GM23338 (cell line): Measurements from ENCODE around the gene URM1. TPM values are rescaled to one million over a fixed set of nuclear protein-coding genes. Genes with fewer than 3 reads are reported as not detected.

Experiments
- ATAC-seq: fragments of 200-7000 bp; cut with Tn5 transposase; 3 replicates; pipeline ENCODE4 v1.9.1; 2020
- DNase-seq: peaks from one replicate; pipeline ENCODE4 v3.0.0-alpha.2; 2015; ENCODE audit warnings: low spot score
- H2AFZ ChIP-seq: fragments of 200-600 bp; sonication (generic); 2 replicates; pipeline ENCODE4 v1.8.0; 2016; ENCODE audit warnings: antibody characterized with exemption, mild to moderate bottlenecking, moderate library complexity
- H3F3A ChIP-seq: fragments of 200-600 bp; sonication (generic); replicated peaks from 2 replicates; pipeline ENCODE4 v1.8.0; 2017; ENCODE audit warnings: antibody characterized with exemption, mixed run types, low read depth
- H3K27ac ChIP-seq: fragments of 200-600 bp; sonication (generic); 2 replicates; pipeline ENCODE4 v1.6.1; 2016; ENCODE audit warnings: low read depth
- H3K27me3 ChIP-seq: fragments of 200-600 bp; sonication (generic); 2 replicates; pipeline ENCODE4 v1.8.0; 2016; ENCODE audit warnings: mild to moderate bottlenecking, mixed run types, moderate library complexity; ENCODE audit not compliant: insufficient read depth
- H3K36me3 ChIP-seq: fragments of 200-600 bp; sonication (generic); 2 replicates; pipeline ENCODE4 v1.8.0; 2016; ENCODE audit warnings: mild to moderate bottlenecking; ENCODE audit not compliant: insufficient read depth
- H3K4me1 ChIP-seq: fragments of 200-600 bp; sonication (generic); 2 replicates; pipeline ENCODE4 v1.8.0; 2016; ENCODE audit warnings: mild to moderate bottlenecking, moderate library complexity; ENCODE audit not compliant: insufficient read depth
- H3K4me2 ChIP-seq: fragments of 200-600 bp; sonication (generic); 2 replicates; pipeline ENCODE4 v1.7.1; 2017; ENCODE audit warnings: mixed run types
- H3K4me3 ChIP-seq: fragments of 200-600 bp; sonication (generic); 2 replicates; pipeline ENCODE4 v1.6.1; 2016; ENCODE audit warnings: mixed run types
- H3K79me2 ChIP-seq: fragments of 200-600 bp; sonication (generic); replicated peaks from 2 replicates; pipeline ENCODE4 v1.8.0; 2017; ENCODE audit warnings: mild to moderate bottlenecking; ENCODE audit not compliant: insufficient read depth
- H3K9me2 ChIP-seq: fragments of 200-600 bp; sonication (generic); 2 replicates; pipeline ENCODE4 v1.8.0; 2017; ENCODE audit not compliant: insufficient read depth
- H4K20me1 ChIP-seq: fragments of 200-600 bp; sonication (generic); replicated peaks from 2 replicates; pipeline ENCODE4 v1.8.0; 2017; ENCODE audit warnings: mild to moderate bottlenecking; ENCODE audit not compliant: insufficient read depth
- H3K27ac Mint-ChIP-seq: 2 replicates; pipeline ENCODE4 v1.8.0; 2020; ENCODE audit warnings: inconsistent platforms, mild to moderate bottlenecking, moderate library complexity, mixed read lengths
- H3K27me3 Mint-ChIP-seq: 3 replicates; pipeline ENCODE4 v1.8.0; 2022; ENCODE audit warnings: low read depth, mild to moderate bottlenecking, moderate library complexity, mixed read lengths, inconsistent platforms; ENCODE audit not compliant: insufficient read depth, poor library complexity
- H3K36me3 Mint-ChIP-seq: 3 replicates; pipeline ENCODE4 v1.8.0; 2021; ENCODE audit warnings: low read depth, mild to moderate bottlenecking, inconsistent platforms, moderate library complexity, mixed read lengths
- H3K4me1 Mint-ChIP-seq: 3 replicates; pipeline ENCODE4 v1.8.0; 2020; ENCODE audit warnings: mild to moderate bottlenecking, inconsistent platforms, mixed read lengths
- H3K4me3 Mint-ChIP-seq: 3 replicates; pipeline ENCODE4 v1.8.0; 2021; ENCODE audit warnings: moderate library complexity, mild to moderate bottlenecking, inconsistent platforms, mixed read lengths
- H3K9me3 Mint-ChIP-seq: 3 replicates; pipeline ENCODE4 v1.8.0; 2020; ENCODE audit warnings: moderate library complexity, mild to moderate bottlenecking, inconsistent platforms, mixed read lengths
- EZH2 ChIP-seq: fragments of 200-600 bp; sonication (generic); IDR thresholded peaks from one replicate; pipeline ENCODE4 v1.8.0; 2017; ENCODE audit warnings: antibody characterized with exemption, mild to moderate bottlenecking, low read depth; ENCODE audit not compliant: unreplicated experiment
- EZH2phosphoT487 ChIP-seq: fragments of 200-600 bp; sonication (generic); IDR thresholded peaks from one replicate; pipeline ENCODE4 v1.8.1; 2018; ENCODE audit warnings: antibody characterized with exemption; ENCODE audit not compliant: unreplicated experiment
- JUNB ChIP-seq: IDR thresholded peaks from one replicate; pipeline ENCODE4 v1.6.1; 2016; ENCODE audit warnings: antibody characterized with exemption; ENCODE audit not compliant: unreplicated experiment
- POLR2AphosphoS5 ChIP-seq: IDR thresholded peaks from 2 replicates; pipeline ENCODE4 v1.6.1; 2016; ENCODE audit warnings: antibody characterized with exemption, low read depth
- REST ChIP-seq: IDR thresholded peaks from one replicate; pipeline ENCODE4 v1.6.1; 2018; ENCODE audit warnings: antibody characterized with exemption; ENCODE audit not compliant: unreplicated experiment
- STAT1 ChIP-seq: IDR thresholded peaks from one replicate; pipeline ENCODE4 v1.6.1; 2016; ENCODE audit warnings: antibody characterized with exemption; ENCODE audit not compliant: unreplicated experiment
- ZNF114 ChIP-seq: fragments of 250-450 bp; sonication (Bioruptor Pico); IDR thresholded peaks from 2 replicates; pipeline ENCODE4 v1.5.0; 2020; ENCODE audit warnings: mild to moderate bottlenecking, moderate library complexity
- ZNF331 ChIP-seq: fragments of 250-450 bp; sonication (Bioruptor Pico); IDR thresholded peaks from 2 replicates; pipeline ENCODE4 v1.5.0; 2020; ENCODE audit warnings: low read depth, mild to moderate bottlenecking, moderate library complexity
- polyA plus RNA-seq: library from polyadenylated mRNA; unstranded; fragments of >200 nt; fragmentation: Nextera tagmentation; extraction: Ambion mirVana; gene quantifications from 2 replicates; pipeline ENCODE4 v1.2.1, GENCODE V29; 2016
- total RNA-seq: library from RNA; depleted of rRNA; stranded (reverse); fragments of >200 nt; shearing (Covaris generic); gene quantifications from 2 replicates; pipeline ENCODE4 v1.2.3, GENCODE V29; 2014
- TF ChIP-seq, protein P1 (sequence below): IDR thresholded peaks from 2 replicates; pipeline ENCODE4 v1.6.1; 2016; ENCODE audit warnings: antibody characterized with exemption
- TF ChIP-seq, protein P2 (sequence below), 2 experiments: fragments of 200-600 bp in 1 of 2; sonication (generic) in 1 of 2; conservative IDR thresholded peaks; 2 replicates each; pipeline versions ENCODE4 v1.5.1 to v1.6.1; 2016 to 2017; ENCODE audit warnings: antibody characterized with exemption in 2 of 2, low read depth in 2 of 2, mild to moderate bottlenecking in 2 of 2, moderate library complexity in 1 of 2
- TF ChIP-seq, protein P3 (sequence below): fragments of 250-450 bp; sonication (Bioruptor Pico); IDR thresholded peaks from 2 replicates; pipeline ENCODE4 v1.5.0; 2020; ENCODE audit warnings: mild to moderate bottlenecking, moderate library complexity

URM1 gene
- total and polyA plus RNA-seq, 2 experiments from 2014 or later, result 28.6 to 47.8 TPM

GRCh38 chr9:128391956-128392301 is 20.8 kb downstream of the URM1 start (continued):
- TF ChIP-seq REST, result no peak
- TF ChIP-seq STAT1, result no peak

DNA sequence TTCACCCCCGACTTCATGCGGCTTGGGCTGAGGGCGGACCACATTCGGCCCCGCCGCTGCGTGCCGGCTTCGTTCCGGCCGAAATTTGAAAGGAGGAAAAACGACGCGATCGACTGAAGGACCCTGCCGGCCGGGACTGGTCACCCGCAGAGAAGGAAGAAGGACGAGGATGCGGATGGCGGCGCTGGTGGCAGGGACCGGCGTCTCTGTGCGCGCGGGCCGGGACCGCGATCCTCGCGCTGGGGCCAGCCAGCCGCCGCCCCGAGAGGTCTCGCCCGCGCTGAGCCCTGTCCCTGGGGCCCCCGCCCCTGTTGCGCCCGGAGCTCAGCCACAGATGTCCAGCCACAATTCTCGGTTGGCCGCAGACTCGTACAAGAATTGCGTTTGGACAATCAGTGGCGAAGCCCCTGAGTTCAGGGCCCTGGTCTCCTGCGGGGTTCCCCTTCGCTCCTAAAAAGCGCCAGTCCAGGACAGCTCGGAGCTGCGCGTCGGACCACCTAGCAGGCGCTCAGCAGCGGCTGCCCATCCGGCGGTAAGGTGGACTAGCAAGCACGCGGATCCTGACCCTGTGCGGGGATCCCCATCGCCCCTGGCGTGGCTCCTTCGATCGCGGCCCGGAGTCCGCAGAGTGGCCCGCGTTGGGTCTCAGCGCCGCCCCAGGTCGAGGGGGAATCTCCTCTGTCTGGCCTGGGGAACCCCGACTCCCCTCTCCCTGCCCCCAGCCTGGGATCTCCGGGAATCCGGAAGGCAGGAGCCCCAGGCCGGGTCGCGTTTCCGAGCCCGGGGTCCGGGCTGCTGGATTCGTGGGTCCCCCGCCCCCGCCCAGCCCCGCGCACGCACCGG is 21.3 kb downstream of the URM1 start:
- Mint-ChIP-seq H3K27ac (no peak overlapping the region), H3K36me3 (peaks cover 14% of the 10 kb centered on the region), H3K4me3 (peak overlapping the region; percentile 74), H3K9me3 (no peaks in the 10 kb centered on the region), H3K27me3 (peaks cover 93% of the 10 kb centered on the region), H3K4me1 (peaks cover 58% of the 10 kb centered on the region)
- H3K4me3 ChIP-seq, result peak overlapping the region; percentile 64
- ATAC-seq, result peak; percentile 9
- peaks cover 37% of the 10 kb centered on the region for H4K20me1 ChIP-seq
- peaks cover 39% of the 10 kb centered on the region for H3F3A ChIP-seq
- H3K27me3 ChIP-seq, result peaks cover 100% of the 10 kb centered on the region
- H3K4me1 ChIP-seq, result peaks cover 64% of the 10 kb centered on the region
- no peak overlapping the region for H2AFZ ChIP-seq
- H3K36me3 ChIP-seq, result peaks cover 8% of the 10 kb centered on the region; the same call in 1 of the 2 replicates
- peak overlapping the region; percentile 91 for H3K4me2 ChIP-seq
- H3K27ac ChIP-seq, result no peak overlapping the region
- H3K79me2 ChIP-seq, result no peaks in the 10 kb centered on the region
- DNase-seq, result peak; percentile 66
- H3K9me2 ChIP-seq, result no peaks in the 10 kb centered on the region
- TF ChIP-seq, protein P1, sequence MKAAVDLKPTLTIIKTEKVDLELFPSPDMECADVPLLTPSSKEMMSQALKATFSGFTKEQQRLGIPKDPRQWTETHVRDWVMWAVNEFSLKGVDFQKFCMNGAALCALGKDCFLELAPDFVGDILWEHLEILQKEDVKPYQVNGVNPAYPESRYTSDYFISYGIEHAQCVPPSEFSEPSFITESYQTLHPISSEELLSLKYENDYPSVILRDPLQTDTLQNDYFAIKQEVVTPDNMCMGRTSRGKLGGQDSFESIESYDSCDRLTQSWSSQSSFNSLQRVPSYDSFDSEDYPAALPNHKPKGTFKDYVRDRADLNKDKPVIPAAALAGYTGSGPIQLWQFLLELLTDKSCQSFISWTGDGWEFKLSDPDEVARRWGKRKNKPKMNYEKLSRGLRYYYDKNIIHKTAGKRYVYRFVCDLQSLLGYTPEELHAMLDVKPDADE, result no peak
- TF ChIP-seq, protein P2, sequence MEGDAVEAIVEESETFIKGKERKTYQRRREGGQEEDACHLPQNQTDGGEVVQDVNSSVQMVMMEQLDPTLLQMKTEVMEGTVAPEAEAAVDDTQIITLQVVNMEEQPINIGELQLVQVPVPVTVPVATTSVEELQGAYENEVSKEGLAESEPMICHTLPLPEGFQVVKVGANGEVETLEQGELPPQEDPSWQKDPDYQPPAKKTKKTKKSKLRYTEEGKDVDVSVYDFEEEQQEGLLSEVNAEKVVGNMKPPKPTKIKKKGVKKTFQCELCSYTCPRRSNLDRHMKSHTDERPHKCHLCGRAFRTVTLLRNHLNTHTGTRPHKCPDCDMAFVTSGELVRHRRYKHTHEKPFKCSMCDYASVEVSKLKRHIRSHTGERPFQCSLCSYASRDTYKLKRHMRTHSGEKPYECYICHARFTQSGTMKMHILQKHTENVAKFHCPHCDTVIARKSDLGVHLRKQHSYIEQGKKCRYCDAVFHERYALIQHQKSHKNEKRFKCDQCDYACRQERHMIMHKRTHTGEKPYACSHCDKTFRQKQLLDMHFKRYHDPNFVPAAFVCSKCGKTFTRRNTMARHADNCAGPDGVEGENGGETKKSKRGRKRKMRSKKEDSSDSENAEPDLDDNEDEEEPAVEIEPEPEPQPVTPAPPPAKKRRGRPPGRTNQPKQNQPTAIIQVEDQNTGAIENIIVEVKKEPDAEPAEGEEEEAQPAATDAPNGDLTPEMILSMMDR (conservative IDR thresholded peaks at IDR 0.05; ENCODE audit: low read depth in 2 of 2), result no peak
- TF ChIP-seq STAT1, result no peak
- TF ChIP-seq ZNF331, result no peak
- no peak for TF ChIP-seq POLR2AphosphoS5
- peak; percentile 12 for TF ChIP-seq EZH2phosphoT487
- TF ChIP-seq JUNB, result no peak
- TF ChIP-seq ZNF114 (CRISPR knock-in tag), result no peak
- TF ChIP-seq EZH2, result peak; percentile 73
- TF ChIP-seq, protein P3, sequence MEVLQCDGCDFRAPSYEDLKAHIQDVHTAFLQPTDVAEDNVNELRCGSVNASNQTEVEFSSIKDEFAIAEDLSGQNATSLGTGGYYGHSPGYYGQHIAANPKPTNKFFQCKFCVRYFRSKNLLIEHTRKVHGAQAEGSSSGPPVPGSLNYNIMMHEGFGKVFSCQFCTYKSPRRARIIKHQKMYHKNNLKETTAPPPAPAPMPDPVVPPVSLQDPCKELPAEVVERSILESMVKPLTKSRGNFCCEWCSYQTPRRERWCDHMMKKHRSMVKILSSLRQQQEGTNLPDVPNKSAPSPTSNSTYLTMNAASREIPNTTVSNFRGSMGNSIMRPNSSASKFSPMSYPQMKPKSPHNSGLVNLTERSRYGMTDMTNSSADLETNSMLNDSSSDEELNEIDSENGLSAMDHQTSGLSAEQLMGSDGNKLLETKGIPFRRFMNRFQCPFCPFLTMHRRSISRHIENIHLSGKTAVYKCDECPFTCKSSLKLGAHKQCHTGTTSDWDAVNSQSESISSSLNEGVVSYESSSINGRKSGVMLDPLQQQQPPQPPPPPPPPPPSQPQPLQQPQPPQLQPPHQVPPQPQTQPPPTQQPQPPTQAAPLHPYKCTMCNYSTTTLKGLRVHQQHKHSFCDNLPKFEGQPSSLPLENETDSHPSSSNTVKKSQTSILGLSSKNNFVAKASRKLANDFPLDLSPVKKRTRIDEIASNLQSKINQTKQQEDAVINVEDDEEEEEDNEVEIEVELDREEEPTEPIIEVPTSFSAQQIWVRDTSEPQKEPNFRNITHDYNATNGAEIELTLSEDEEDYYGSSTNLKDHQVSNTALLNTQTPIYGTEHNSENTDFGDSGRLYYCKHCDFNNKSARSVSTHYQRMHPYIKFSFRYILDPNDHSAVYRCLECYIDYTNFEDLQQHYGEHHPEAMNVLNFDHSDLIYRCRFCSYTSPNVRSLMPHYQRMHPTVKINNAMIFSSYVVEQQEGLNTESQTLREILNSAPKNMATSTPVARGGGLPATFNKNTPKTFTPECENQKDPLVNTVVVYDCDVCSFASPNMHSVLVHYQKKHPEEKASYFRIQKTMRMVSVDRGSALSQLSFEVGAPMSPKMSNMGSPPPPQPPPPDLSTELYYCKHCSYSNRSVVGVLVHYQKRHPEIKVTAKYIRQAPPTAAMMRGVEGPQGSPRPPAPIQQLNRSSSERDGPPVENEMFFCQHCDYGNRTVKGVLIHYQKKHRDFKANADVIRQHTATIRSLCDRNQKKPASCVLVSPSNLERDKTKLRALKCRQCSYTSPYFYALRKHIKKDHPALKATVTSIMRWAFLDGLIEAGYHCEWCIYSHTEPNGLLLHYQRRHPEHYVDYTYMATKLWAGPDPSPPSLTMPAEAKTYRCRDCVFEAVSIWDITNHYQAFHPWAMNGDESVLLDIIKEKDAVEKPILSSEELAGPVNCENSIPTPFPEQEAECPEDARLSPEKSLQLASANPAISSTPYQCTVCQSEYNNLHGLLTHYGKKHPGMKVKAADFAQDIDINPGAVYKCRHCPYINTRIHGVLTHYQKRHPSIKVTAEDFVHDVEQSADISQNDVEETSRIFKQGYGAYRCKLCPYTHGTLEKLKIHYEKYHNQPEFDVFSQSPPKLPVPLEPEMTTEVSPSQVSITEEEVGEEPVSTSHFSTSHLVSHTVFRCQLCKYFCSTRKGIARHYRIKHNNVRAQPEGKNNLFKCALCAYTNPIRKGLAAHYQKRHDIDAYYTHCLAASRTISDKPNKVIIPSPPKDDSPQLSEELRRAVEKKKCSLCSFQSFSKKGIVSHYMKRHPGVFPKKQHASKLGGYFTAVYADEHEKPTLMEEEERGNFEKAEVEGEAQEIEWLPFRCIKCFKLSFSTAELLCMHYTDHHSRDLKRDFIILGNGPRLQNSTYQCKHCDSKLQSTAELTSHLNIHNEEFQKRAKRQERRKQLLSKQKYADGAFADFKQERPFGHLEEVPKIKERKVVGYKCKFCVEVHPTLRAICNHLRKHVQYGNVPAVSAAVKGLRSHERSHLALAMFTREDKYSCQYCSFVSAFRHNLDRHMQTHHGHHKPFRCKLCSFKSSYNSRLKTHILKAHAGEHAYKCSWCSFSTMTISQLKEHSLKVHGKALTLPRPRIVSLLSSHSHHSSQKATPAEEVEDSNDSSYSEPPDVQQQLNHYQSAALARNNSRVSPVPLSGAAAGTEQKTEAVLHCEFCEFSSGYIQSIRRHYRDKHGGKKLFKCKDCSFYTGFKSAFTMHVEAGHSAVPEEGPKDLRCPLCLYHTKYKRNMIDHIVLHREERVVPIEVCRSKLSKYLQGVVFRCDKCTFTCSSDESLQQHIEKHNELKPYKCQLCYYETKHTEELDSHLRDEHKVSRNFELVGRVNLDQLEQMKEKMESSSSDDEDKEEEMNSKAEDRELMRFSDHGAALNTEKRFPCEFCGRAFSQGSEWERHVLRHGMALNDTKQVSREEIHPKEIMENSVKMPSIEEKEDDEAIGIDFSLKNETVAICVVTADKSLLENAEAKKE (CRISPR knock-in tag), result no peak
